Muscle layer of duodenum (tissue), 2 donors: Measurements from ENCODE around the gene ZEB1.

Experiments used
- H3K27ac ChIP-seq: one replicate; pipeline ENCODE4 v1.7.0; 2013; ENCODE audit warnings: mild to moderate bottlenecking, low read length
- H3K27me3 ChIP-seq: one replicate; pipeline ENCODE4 v1.7.0; 2013; ENCODE audit warnings: low read depth, mild to moderate bottlenecking, control low read depth, low read length
- H3K36me3 ChIP-seq, 2 donors: one replicate each; pipeline ENCODE4 v1.7.0; 2013; ENCODE audit warnings: low read length in 2 of 2, control low read depth in 1 of 2, mild to moderate bottlenecking in 1 of 2; ENCODE audit not compliant: insufficient read depth in 2 of 2, control insufficient read depth in 1 of 2
- H3K4me1 ChIP-seq, 2 donors: one replicate each; pipeline ENCODE4 v1.7.0; 2013; ENCODE audit warnings: low read length in 2 of 2, mild to moderate bottlenecking in 2 of 2, control low read depth in 1 of 2, moderate library complexity in 1 of 2; ENCODE audit not compliant: insufficient read depth in 2 of 2, control insufficient read depth in 1 of 2
- H3K4me3 ChIP-seq, 2 donors: one replicate each; pipeline ENCODE4 v1.7.0; 2013; ENCODE audit warnings: low read length in 2 of 2, low read depth in 1 of 2, mild to moderate bottlenecking in 1 of 2
- H3K9me3 ChIP-seq, 2 donors: one replicate each; pipeline ENCODE4 v1.7.0; 2013; ENCODE audit warnings: low read length in 2 of 2, control low read depth in 1 of 2, mild to moderate bottlenecking in 1 of 2; ENCODE audit not compliant: control insufficient read depth in 1 of 2
- donor health status: healthy.

ZEB1 gene

DNA sequence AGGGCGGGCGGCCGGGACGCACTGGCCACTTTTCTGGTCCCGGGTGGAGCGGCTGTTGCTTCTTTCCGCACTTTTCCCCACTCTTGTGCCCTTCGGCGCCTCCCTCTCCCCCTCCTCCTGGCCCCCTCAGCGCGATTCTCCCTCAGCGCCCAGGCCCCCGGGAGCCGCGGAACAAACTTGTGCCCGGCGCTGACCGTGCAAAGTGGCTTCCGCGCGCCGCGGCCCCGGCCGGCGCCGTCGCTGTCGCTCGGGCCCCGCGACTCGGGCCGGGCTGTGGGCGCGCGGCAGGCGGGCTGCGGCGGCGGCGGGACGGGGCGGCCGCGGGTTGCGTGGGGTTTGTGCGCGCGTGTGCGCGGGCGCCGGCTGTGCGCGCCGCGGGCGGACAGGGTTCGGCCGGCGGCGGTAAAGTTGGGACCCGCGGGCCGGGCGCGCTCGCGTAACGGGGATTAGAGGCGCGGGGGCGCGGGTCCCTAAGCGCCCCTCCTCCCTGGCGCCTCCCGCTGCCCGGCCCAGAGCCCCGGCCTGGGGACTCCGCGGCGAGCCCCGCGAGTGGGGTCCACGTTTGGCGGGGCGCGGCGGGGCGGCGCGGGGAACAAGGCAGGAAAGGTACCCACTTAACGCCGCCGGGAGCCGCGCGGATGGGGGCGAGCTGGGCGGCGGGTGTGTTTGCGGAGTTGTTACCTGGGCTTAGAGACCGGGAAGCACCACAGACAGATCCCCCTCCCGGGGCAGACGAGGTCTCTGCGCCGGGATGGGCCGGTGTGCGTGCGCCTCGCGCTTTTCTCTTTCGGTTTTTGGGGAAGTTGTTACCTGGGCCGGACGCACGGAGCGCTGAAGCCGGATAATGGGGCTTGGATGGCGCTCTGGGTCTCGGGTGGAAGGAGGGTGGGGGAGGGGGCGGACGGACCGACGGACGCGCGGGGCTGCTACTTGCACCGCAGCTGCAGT, 860 bp downstream of the ZEB1 start:
- Histone ChIP-seq H3K9me3 (no peaks in the 10 kb centered on the region), H3K27ac (peak overlapping the region; percentile 85), H3K4me3 (peak overlapping the region; percentile 90 to 96), H3K36me3 (no peaks in the 10 kb centered on the region), H3K4me1 (peaks cover 0 to 19% of the 10 kb centered on the region in 2 donors), H3K27me3 (no peaks in the 10 kb centered on the region)

DNA sequence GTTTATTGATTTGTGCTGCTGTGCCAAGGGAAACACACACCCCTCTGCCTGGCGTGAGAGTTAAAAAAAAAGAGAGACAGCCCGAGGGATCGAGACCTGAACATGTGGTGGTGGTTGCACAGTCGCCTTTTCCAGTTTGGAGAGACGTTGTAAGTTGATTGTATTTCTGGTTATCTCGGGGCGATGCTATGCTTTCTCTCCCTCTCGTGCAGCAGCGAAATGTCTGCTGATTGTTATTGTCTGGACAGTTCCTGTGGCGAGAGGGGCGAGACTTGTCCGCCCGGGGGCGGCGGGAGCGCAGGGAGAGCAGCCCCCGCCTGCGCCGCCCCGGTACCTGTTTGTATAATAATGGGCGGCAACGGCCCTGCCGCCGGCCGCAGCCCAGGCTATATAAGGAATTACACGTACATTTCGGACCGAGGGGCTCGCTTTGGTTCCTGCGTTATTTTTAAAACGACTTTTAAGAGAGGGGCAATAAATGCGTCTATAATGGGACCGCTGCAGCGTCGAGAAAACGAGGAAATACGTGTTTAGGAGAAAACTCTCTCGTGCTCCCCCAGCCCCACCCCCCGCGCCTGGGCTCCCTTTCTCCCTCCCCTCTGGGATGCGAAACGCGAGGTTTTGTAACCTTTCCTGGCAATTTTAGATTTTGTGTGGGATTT, 1.7 kb downstream of the ZEB1 start:
- Histone ChIP-seq H3K4me1 (peaks cover 0 to 22% of the 10 kb centered on the region in 2 donors), H3K9me3 (no peaks in the 10 kb centered on the region), H3K27me3 (no peaks in the 10 kb centered on the region), H3K4me3 (peak overlapping the region; percentile 90 to 96), H3K36me3 (no peaks in the 10 kb centered on the region), H3K27ac (peak overlapping the region; percentile 85)

DNA sequence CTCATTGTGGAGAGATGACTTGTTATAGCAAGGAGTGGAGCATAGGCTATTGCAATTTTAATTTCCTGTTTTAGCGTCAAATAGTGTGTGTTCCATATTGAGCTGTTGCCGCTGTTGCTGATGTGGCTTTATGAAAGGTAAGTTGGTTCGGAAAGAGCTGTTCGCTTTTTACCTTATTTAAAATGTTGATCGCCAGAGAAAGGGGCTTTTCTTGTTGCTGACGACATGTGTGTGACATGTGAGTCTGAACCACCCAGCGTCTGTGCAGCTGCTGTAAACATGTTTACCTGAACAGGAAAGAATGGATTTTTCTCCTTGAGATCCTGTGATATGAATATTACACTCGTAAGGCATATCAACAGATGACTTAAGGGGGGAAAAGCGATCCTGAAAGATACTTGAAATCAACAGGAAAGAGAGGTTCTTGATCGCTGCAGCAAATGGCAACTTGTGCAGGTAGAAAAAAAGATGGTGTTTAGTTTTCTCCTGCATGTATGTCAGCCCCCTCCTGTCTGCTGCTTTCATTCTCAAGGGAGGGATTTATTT, 2.5 kb downstream of the ZEB1 start:
- no peaks in the 10 kb centered on the region for H3K27me3 ChIP-seq
- peak overlapping the region; percentile 85 for H3K27ac ChIP-seq
- H3K4me1 ChIP-seq = peaks cover 0 to 27% of the 10 kb centered on the region in 2 donors
- H3K4me3 ChIP-seq = peak overlapping the region; percentile 90 to 96
- no peaks in the 10 kb centered on the region for H3K36me3 ChIP-seq
- H3K9me3 ChIP-seq = no peaks in the 10 kb centered on the region

DNA sequence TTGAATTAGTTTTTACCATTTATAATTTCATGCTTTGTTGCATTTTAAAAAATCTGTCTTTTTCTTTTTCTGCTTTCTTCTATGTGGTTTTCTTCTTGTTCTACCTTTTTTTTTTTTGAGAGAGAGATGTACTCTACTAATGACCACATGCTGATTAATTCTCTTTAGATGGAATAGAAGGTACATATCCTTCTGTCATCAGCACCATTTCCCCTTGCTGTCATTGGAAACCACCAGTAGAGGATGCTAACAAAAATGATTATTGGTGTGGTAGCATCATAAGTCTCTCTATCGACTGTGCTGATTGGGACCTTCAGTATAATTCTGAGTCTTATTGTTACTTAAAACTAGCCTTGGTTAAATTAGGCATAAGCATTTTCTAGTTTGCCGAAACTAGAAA, 3.6 kb downstream of the ZEB1 start:
- no peaks in the 10 kb centered on the region for H3K9me3 ChIP-seq
- peaks cover 0 to 30% of the 10 kb centered on the region in 2 donors for H3K4me1 ChIP-seq
- no peak overlapping the region for H3K4me3 ChIP-seq
- H3K27me3 ChIP-seq = no peaks in the 10 kb centered on the region
- no peaks in the 10 kb centered on the region for H3K36me3 ChIP-seq
- no peak overlapping the region for H3K27ac ChIP-seq

DNA sequence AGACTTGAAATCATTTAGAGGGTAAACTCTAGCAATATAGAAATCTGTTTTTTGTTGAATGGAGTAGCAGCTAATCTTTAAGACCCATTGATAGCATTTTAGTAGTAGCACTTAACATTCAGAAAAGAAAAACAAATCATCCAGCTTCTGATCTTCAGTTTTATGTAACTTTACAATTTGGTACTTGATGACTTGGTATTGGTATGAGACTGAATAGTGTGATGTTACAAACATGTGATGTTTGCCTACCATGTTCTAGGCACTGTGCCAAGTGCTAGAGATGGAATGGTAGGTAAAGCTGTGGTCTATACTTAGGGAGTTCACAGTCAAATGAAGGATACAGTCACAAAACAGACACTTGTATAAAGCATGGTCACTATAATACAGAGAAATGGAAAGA, 21.3 kb downstream of the ZEB1 start:
- no peak overlapping the region for H3K27ac ChIP-seq
- no peak overlapping the region for H3K4me3 ChIP-seq
- no peaks in the 10 kb centered on the region for H3K9me3 ChIP-seq
- no peaks in the 10 kb centered on the region for H3K27me3 ChIP-seq
- H3K36me3 ChIP-seq = no peaks in the 10 kb centered on the region
- H3K4me1 ChIP-seq = peaks cover 0 to 25% of the 10 kb centered on the region in 2 donors

DNA sequence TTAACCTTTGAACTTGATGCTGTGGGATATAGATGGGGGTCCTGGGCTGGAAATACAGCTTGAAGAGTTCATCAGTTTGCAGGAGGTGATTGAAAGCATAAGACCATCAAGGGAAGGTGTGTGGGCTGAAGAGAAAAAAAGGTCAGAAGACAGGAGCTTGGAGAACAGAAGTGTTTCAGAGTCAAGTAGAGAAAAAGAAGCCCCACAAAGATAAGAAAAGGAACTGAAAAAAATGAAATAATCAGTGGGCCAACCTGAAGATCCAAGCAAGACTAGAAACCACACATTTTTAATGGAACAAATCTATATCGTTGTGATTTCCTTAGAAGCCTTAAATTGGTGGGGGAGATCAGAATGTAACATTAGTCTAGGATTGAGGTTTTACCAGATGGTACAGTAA, 22.5 kb downstream of the ZEB1 start:
- Histone ChIP-seq H3K9me3 (no peaks in the 10 kb centered on the region), H3K27me3 (no peaks in the 10 kb centered on the region), H3K27ac (no peak overlapping the region), H3K36me3 (no peaks in the 10 kb centered on the region), H3K4me3 (no peak overlapping the region), H3K4me1 (peaks cover under 1 to 36% of the 10 kb centered on the region in 2 donors)

DNA sequence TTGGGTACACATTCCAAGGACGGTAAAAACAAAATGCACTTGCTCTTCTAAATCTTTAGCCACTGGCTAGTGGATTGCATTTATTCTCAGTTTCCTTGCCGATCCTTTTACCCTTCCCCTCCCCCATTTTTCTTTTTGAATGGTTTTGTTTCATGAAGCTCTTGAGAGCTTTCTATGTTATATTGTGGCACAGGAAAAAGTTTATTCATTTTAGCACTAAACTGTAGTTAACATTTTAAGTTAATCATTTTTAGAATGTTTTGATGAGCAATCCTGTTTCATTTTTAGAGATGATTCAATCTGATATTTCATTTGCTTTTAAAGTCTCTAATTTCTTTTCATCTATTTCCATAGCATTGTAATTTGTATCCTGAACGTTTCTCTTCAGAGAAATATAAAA, 24.0 kb downstream of the ZEB1 start:
- no peaks in the 10 kb centered on the region for H3K27me3 ChIP-seq
- no peaks in the 10 kb centered on the region for H3K9me3 ChIP-seq
- H3K4me1 ChIP-seq = peaks cover 4 to 45% of the 10 kb centered on the region in 2 donors
- no peak overlapping the region for H3K27ac ChIP-seq
- H3K4me3 ChIP-seq = no peak overlapping the region
- H3K36me3 ChIP-seq = no peaks in the 10 kb centered on the region

DNA sequence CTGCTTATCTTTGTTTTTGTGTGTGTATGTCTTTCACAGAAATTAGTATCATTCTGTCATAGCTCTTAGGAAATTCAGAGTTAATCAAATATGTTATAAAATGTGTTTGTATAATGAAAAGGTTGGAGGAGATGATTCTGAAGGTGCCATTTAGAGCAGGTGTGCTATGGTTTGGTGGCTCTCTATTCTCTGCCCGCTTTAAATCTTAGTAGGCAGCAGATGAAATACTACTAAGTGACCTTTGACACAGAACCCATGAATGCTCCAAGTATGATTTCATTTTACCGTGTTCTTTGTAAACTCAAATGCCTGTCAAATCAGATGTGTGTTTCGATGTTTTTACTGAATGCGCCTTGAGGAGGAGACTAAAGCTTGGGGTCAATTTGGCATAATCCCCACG, 24.5 kb downstream of the ZEB1 start:
- Histone ChIP-seq H3K9me3 (no peaks in the 10 kb centered on the region), H3K4me1 (peaks cover 4 to 49% of the 10 kb centered on the region in 2 donors), H3K4me3 (no peak overlapping the region), H3K36me3 (no peaks in the 10 kb centered on the region), H3K27me3 (no peaks in the 10 kb centered on the region), H3K27ac (no peak overlapping the region)

DNA sequence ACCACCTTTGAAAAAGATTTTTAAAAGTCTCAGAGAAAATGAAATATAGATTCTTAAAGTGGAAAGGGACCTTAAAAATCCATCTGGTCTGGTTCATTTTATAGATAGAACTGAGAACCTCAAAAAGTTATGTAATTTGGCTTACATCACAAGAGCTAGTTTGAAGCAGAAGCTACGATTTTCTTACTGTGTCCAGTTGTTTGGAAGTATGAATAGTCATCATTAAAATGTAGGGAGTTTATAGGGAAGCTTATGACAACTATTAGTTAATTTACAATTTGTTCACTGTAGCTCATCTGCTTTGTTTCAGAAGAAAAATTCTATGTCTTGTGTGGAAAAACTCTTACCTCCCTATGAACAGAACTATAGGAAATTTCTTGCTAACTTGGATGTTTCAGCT, 26.9 kb downstream of the ZEB1 start:
- no peak overlapping the region for H3K4me3 ChIP-seq
- no peaks in the 10 kb centered on the region for H3K9me3 ChIP-seq
- peaks cover 4 to 43% of the 10 kb centered on the region in 2 donors for H3K4me1 ChIP-seq
- no peaks in the 10 kb centered on the region for H3K27me3 ChIP-seq
- H3K27ac ChIP-seq = no peak overlapping the region
- no peaks in the 10 kb centered on the region for H3K36me3 ChIP-seq

DNA sequence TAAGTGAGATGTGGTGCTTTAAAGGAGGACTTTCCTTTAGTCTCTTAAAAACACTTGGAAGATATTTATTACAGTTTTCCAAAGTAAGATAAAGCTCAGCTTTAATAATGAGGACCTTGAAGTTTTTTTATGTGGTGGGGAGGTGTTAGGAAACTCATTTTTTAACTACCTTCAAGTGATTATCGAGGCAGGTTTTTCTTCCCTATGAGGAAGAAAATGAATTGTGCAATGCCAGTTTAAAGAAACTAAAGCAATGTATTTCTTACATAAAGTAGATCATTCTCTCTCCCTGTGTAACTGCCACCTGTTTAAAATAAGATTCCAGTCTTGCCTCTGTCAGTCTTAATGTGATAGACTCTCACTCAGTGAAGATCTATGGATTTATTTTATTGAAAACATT, 27.9 kb downstream of the ZEB1 start:
- no peaks in the 10 kb centered on the region for H3K27me3 ChIP-seq
- H3K36me3 ChIP-seq = no peaks in the 10 kb centered on the region
- no peak overlapping the region for H3K4me3 ChIP-seq
- no peak overlapping the region for H3K27ac ChIP-seq
- peaks cover 4 to 43% of the 10 kb centered on the region in 2 donors for H3K4me1 ChIP-seq
- no peaks in the 10 kb centered on the region for H3K9me3 ChIP-seq

DNA sequence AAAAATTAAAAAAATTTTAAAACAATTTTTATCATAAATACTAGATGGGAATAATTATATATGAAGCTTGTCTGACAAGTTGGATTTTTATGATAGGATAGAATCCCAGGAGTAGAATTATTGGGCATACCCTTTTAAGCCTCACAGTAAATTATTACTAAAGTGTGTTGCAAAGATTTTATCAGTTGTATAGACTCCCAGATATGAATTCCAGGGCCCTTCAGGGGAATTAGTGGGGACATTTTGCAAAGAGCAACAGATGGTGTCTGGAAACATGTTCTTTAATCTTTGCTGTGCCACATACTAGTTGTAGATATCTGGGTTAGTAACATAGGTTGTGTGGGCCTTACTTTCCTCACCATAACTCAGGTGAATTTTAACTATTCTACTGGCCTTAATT, 28.7 kb downstream of the ZEB1 start:
- peaks cover 4 to 36% of the 10 kb centered on the region in 2 donors for H3K4me1 ChIP-seq
- H3K27me3 ChIP-seq = no peaks in the 10 kb centered on the region
- H3K27ac ChIP-seq = no peak overlapping the region
- H3K4me3 ChIP-seq = no peak overlapping the region
- no peaks in the 10 kb centered on the region for H3K36me3 ChIP-seq
- H3K9me3 ChIP-seq = no peaks in the 10 kb centered on the region
